ENCODE measurements around the gene LYPD8.

GRCh38 chr1:248733566-248733965 lies 22.0 kb downstream of the LYPD8 start:
- TF ChIP-seq CTCF (conservative IDR thresholded peaks at IDR 0.05 in 1 of 2, IDR thresholded peaks at IDR 0.05 in 1 of 2; ENCODE audit: low read depth in 1 of 2, low read length in 2 of 2) (no peak), EZH2 (IDR thresholded peaks at IDR 0.05; ENCODE audit: low read length, missing control alignments) (no peak)

Measured in fibroblast of lung (primary cell).